Hepatocyte (in vitro differentiated cells): Measurements from ENCODE around the gene OR2V2. TPM values are rescaled to one million over a fixed set of nuclear protein-coding genes. Genes with fewer than 3 reads are reported as not detected.

Experiments
- DNase-seq: peaks from one replicate; pipeline ENCODE4 v3.0.0-alpha.2; 2016; ENCODE audit warnings: low spot score
- H2AFZ ChIP-seq: fragments of 200-600 bp; sonication (generic); 2 replicates; pipeline ENCODE4 v1.6.0; 2016; ENCODE audit warnings: antibody characterized with exemption, mild to moderate bottlenecking
- H3K27ac ChIP-seq: fragments of 200-600 bp; sonication (generic); 2 replicates; pipeline ENCODE4 v1.5.1; 2016; ENCODE audit warnings: mild to moderate bottlenecking
- H3K27me3 ChIP-seq: fragments of 200-600 bp; sonication (generic); 2 replicates; pipeline ENCODE4 v1.6.1; 2016
- H3K36me3 ChIP-seq: fragments of 200-600 bp; sonication (generic); replicated peaks from 2 replicates; pipeline ENCODE4 v1.5.1; 2016; ENCODE audit warnings: low read depth; ENCODE audit not compliant: insufficient read depth
- H3K4me1 ChIP-seq: fragments of 200-600 bp; sonication (generic); 2 replicates; pipeline ENCODE4 v1.5.1; 2016; ENCODE audit warnings: mild to moderate bottlenecking, moderate library complexity; ENCODE audit not compliant: insufficient read depth
- H3K4me2 ChIP-seq: fragments of 200-600 bp; sonication (generic); 2 replicates; pipeline ENCODE4 v1.6.0; 2016
- H3K4me3 ChIP-seq: fragments of 200-600 bp; sonication (generic); 2 replicates; pipeline ENCODE4 v1.5.1; 2016; ENCODE audit warnings: mild to moderate bottlenecking
- H3K79me2 ChIP-seq: fragments of 200-600 bp; sonication (generic); 2 replicates; pipeline ENCODE4 v1.6.0; 2017; ENCODE audit warnings: mild to moderate bottlenecking
- H3K9me2 ChIP-seq: fragments of 200-600 bp; sonication (generic); replicated peaks from 2 replicates; pipeline ENCODE4 v1.6.0; 2017; ENCODE audit warnings: mild to moderate bottlenecking; ENCODE audit not compliant: insufficient read depth
- H3K9me3 ChIP-seq: fragments of 200-600 bp; sonication (generic); 2 replicates; pipeline ENCODE4 v1.5.1; 2016; ENCODE audit warnings: low read depth, mild to moderate bottlenecking
- H4K20me1 ChIP-seq: fragments of 200-600 bp; sonication (generic); 2 replicates; pipeline ENCODE4 v1.6.0; 2016; ENCODE audit warnings: mild to moderate bottlenecking; ENCODE audit not compliant: insufficient read depth, poor library complexity, severe bottlenecking
- EZH2 ChIP-seq: fragments of 200-600 bp; sonication (generic); IDR thresholded peaks from 2 replicates; pipeline ENCODE4 v1.6.1; 2016; ENCODE audit warnings: antibody characterized with exemption, mild to moderate bottlenecking, borderline replicate concordance
- EZH2phosphoT487 ChIP-seq: fragments of 200-600 bp; sonication (generic); IDR thresholded peaks from one replicate; pipeline ENCODE4 v1.6.1; 2018; ENCODE audit warnings: antibody characterized with exemption, mild to moderate bottlenecking, low read depth, moderate library complexity; ENCODE audit not compliant: unreplicated experiment, severe bottlenecking
- WGBS: methylation state at CpG from one replicate; pipeline ENCODE4 v1.1.6; 2016; ENCODE audit warnings: low lambda C conversion rate; ENCODE audit errors: missing lambda C conversion rate; 5-methylcytosine and 5-hydroxymethylcytosine counted together
- polyA plus RNA-seq: library from polyadenylated mRNA; unstranded; fragments of >200 nt; fragmentation: Nextera tagmentation; extraction: Ambion mirVana; gene quantifications from 2 replicates; pipeline ENCODE4 v1.2.1, GENCODE V29; 2016
- total RNA-seq: library from RNA; depleted of rRNA; stranded (reverse); fragments of >200 nt; gene quantifications from 2 replicates; pipeline ENCODE4 v1.2.3, GENCODE V29; 2014
- TF ChIP-seq, protein P1 (sequence below): fragments of 200-600 bp; sonication (generic); IDR thresholded peaks from 2 replicates; pipeline ENCODE4 v1.5.1; 2016; ENCODE audit warnings: antibody characterized with exemption, mild to moderate bottlenecking; ENCODE audit not compliant: poor library complexity

The OR2V2 gene
- total and polyA plus RNA-seq, 2 experiments from 2014 or later: not detected

- no peaks in the 10 kb centered on the region for H3K9me2 ChIP-seq
- no peak for DNase-seq
- H3K36me3 ChIP-seq: no peaks in the 10 kb centered on the region
- 51% methylated on average over 33 of the region's 33 CpGs for WGBS
- H2AFZ ChIP-seq: no peak overlapping the region
- no peaks in the 10 kb centered on the region for H3K9me3 ChIP-seq
- H4K20me1 ChIP-seq: no peaks in the 10 kb centered on the region
- TF ChIP-seq EZH2phosphoT487 (no peak), EZH2 (no peak)
- TF ChIP-seq, protein P1, sequence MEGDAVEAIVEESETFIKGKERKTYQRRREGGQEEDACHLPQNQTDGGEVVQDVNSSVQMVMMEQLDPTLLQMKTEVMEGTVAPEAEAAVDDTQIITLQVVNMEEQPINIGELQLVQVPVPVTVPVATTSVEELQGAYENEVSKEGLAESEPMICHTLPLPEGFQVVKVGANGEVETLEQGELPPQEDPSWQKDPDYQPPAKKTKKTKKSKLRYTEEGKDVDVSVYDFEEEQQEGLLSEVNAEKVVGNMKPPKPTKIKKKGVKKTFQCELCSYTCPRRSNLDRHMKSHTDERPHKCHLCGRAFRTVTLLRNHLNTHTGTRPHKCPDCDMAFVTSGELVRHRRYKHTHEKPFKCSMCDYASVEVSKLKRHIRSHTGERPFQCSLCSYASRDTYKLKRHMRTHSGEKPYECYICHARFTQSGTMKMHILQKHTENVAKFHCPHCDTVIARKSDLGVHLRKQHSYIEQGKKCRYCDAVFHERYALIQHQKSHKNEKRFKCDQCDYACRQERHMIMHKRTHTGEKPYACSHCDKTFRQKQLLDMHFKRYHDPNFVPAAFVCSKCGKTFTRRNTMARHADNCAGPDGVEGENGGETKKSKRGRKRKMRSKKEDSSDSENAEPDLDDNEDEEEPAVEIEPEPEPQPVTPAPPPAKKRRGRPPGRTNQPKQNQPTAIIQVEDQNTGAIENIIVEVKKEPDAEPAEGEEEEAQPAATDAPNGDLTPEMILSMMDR: no peak
- no peaks in the 10 kb centered on the region for H3K79me2 ChIP-seq
- H3K4me1 ChIP-seq: no peaks in the 10 kb centered on the region
- H3K4me2 ChIP-seq: peak overlapping the region; percentile 70
- H3K27me3 ChIP-seq: peaks cover 91% of the 10 kb centered on the region
- no peak overlapping the region for H3K27ac ChIP-seq
- peak overlapping the region; percentile 7 for H3K4me3 ChIP-seq
These were observed 33.0 kb upstream of the OR2V2 start for GRCh38 chr5:181114284-181114843.

DNA sequence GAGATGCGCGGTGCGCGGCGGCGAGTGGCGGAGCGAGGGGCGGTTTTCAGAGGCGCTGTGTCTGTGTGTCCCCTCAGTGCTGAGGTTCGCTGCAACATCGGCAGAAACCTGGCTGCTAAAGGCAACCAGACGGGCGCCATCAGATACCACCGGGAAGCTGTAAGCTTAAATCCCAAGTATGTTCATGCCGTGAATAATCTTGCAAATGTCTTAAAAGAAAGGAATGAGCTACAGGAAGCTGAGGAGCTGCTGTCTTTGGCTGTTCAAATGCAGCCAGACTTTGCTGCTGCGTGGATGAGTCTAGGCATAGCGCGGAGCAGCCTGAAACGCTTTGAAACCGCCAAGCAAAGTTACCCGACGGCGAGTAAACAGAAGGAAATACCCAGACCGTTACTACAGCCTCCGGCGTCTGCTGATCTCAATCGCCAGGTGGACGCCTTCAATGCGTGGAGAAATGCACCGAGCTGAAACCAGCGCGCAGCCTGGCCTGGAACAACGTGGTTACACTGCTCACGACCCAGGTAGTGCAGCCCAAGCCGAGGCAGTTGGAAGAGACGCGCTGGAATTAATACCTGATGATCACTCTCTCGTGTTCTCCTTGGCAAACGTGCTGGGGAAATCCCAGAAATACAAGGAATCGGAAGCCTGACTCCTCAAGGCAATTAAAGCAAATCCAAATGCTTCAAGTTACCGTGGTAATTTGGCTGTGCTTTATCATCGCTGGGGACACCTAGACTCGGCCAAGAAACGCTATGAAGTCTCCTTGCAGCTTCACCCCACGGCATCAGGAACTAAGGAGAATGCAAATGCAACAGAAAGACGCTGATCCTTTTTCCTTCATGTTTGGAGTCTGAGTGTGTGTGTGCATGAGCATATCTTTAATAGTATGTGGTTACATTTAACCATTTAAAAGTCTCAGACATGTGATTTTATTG is 32.3 kb upstream of the OR2V2 start:
- no peak overlapping the region for H3K27ac ChIP-seq
- H3K9me2 ChIP-seq: no peaks in the 10 kb centered on the region
- H3K4me3 ChIP-seq: peak overlapping the region; percentile 7
- no peaks in the 10 kb centered on the region for H4K20me1 ChIP-seq
- H3K27me3 ChIP-seq: peaks cover 86% of the 10 kb centered on the region
- peak overlapping the region; percentile 70 for H3K4me2 ChIP-seq
- no peaks in the 10 kb centered on the region for H3K9me3 ChIP-seq
- H2AFZ ChIP-seq: peak overlapping the region; percentile 53
- H3K4me1 ChIP-seq: no peaks in the 10 kb centered on the region
- WGBS: 7% methylated on average over 47 of the region's 47 CpGs
- peak; percentile 24 for DNase-seq
- TF ChIP-seq EZH2phosphoT487: no peak
- TF ChIP-seq, protein P1: no peak
- peak; percentile 68 for TF ChIP-seq EZH2
- no peaks in the 10 kb centered on the region for H3K36me3 ChIP-seq
- H3K79me2 ChIP-seq: no peaks in the 10 kb centered on the region

GRCh38 chr5:181118369-181118768 is 29.0 kb upstream of the OR2V2 start:
- TF ChIP-seq, protein P1: no peak
- TF ChIP-seq EZH2phosphoT487 (no peak), EZH2 (no peak)
- 92% methylated on average over 6 of the region's 6 CpGs for WGBS
- H3K9me3 ChIP-seq: no peaks in the 10 kb centered on the region
- no peaks in the 10 kb centered on the region for H3K36me3 ChIP-seq
- H3K79me2 ChIP-seq: no peaks in the 10 kb centered on the region
- H4K20me1 ChIP-seq: no peaks in the 10 kb centered on the region
- H3K27ac ChIP-seq: no peak overlapping the region
- no peak for DNase-seq
- no peak overlapping the region for H2AFZ ChIP-seq
- H3K4me2 ChIP-seq: no peak overlapping the region
- H3K4me3 ChIP-seq: no peak overlapping the region
- no peaks in the 10 kb centered on the region for H3K4me1 ChIP-seq
- H3K9me2 ChIP-seq: no peaks in the 10 kb centered on the region
- H3K27me3 ChIP-seq: peaks cover 74% of the 10 kb centered on the region
